ENCODE results near the gene MAP7D1.

- TF ChIP-seq POLR2AphosphoS5 (IDR thresholded peaks at IDR 0.05; ENCODE audit: low read depth, low read length) (no peak), CTCF (IDR thresholded peaks at IDR 0.05) (no peak), TCF7L2 (IDR thresholded peaks at IDR 0.05; ENCODE audit: low read depth, low read length) (no peak), REST (IDR thresholded peaks at IDR 0.05; ENCODE audit: insufficient read depth in 1 of 2, low read depth in 2 of 2, low read length in 1 of 2) (no peak)
Measured at GRCh38 chr1:36122062-36123030, 33.6 kb upstream of the MAP7D1 start.
